ENCODE measurements around the gene SCARB2.

GRCh38 chr4:76197971-76198410 is 15.6 kb downstream of the SCARB2 start:
- TF ChIP-seq CTCF (optimal IDR thresholded peaks at IDR 0.05 in 1 of 3, IDR thresholded peaks at IDR 0.05 in 1 of 3, conservative IDR thresholded peaks at IDR 0.05 in 1 of 3; ENCODE audit: extremely low read depth in 1 of 3, insufficient read depth in 2 of 3, low read length in 3 of 3) = no peak
- no peak for TF ChIP-seq EZH2 (IDR thresholded peaks at IDR 0.05; ENCODE audit: low read length)

All from keratinocyte (primary cell).